Non-pigmented ciliary epithelial cell (primary cell): ENCODE results near the gene ERC2.

Source experiments
- DNase-seq: peaks from one replicate; pipeline ENCODE4 v3.0.0-alpha.2; 2010; ENCODE audit warnings: low read depth

Gene ERC2

GRCh38 chr3:55639896-55640765 lies 828.1 kb downstream of the ERC2 start:
- DNase-seq: no peak

- no peak for DNase-seq
These were observed 829.1 kb downstream of the ERC2 start for GRCh38 chr3:55639143-55639542.

DNA sequence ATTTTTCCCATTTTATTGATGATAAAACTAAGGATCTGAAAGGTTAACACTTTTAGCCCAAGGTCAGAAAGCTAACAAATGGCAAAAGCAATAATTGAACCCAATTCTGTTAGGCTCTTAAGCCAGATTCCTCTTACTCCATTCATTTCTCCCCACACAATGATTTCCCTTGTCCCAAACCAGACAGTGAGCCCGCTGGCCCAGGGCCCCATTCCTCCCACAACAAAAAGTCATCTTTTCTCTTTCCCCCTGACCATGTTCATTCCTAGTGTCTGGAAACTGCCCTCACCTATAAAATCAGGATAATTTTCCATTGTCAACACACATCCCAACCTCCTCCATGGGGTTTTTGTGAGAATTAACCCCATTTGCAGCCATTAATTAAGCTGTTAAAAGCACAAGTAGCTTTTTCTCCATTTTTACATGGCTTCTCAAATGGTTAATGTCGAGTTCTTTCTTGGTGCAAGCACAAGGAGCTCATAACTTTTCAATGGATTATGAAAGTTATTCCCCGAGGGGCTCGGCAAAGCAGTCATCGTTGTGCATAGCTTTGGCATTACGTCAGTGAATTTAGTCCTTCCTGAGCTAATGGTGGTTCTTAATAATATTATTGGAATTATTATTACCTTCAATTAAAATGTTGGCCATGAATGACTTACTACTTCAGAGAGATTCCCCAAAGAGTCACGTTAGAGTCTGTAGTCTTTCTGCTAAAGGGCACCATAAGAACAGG lies 830.2 kb downstream of the ERC2 start:
- no peak for DNase-seq

DNA sequence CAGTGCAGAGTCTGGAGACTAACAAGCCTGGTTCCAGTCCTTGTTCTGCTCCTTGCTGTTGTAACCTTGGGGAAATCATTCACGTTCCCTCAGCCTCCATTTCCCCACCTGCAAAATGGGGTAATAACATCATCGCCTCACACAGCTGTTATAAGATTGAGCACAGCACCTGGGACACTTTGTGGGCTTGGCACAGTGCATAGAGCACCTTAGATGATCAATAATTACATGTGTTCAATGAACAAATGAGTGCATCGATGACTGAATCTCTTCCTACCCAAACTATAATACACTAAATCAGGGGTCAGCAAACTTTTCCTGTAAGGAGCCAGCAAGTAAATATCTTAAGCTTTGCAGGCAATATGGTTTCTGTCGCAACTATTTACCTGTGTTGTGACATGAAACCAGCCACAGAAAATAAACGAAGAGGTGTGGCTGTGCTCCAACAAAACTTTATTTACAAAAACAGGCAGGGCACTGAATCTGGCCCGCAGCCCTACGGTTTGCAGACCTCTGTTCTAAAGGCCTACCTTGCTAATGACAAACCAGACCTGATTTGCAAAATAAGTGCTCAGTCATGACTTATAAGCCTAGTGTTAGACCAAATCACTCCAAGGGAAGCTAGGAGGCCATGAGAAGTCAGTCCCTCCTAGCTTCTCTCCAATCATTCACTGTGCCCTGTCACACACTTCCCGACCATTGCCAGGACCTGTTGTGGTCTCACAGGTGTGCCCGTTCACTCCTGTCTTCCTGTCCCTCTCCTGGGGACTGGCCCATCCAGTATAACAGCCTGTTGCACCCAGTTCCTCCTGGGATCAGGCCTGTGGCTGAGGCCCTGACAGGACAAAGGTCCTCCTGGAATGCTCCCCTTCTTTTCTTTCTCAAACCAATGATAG lies 831.7 kb downstream of the ERC2 start:
- no peak for DNase-seq

- DNase-seq: no peak
These were observed 833.9 kb downstream of the ERC2 start for GRCh38 chr3:55634345-55634744.

DNA sequence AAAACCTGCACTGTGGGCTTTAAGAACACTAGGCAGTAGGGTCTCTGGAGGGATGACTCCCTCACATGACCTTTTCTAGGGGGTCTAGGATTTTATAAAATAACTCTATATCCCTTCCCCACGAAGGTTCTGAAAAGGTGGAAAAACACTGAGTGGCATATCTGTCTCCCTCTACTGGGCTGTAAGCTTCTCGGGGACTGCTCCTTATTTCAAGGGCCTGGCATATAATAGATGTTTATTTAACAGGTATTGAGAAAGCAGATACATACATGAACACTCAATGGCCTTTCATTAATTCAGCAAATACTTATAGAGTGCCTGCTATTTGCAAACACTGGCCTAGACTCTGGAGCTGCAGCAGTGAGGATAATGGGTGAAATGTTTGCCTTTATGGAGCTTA lies 834.9 kb downstream of the ERC2 start:
- DNase-seq: no peak

- DNase-seq: no peak
These were observed 836.4 kb downstream of the ERC2 start for GRCh38 chr3:55631766-55632331.

GRCh38 chr3:55630921-55631299 lies 837.4 kb downstream of the ERC2 start:
- no peak for DNase-seq

- no peak for DNase-seq
These were observed 837.9 kb downstream of the ERC2 start for GRCh38 chr3:55630280-55630920.

DNA sequence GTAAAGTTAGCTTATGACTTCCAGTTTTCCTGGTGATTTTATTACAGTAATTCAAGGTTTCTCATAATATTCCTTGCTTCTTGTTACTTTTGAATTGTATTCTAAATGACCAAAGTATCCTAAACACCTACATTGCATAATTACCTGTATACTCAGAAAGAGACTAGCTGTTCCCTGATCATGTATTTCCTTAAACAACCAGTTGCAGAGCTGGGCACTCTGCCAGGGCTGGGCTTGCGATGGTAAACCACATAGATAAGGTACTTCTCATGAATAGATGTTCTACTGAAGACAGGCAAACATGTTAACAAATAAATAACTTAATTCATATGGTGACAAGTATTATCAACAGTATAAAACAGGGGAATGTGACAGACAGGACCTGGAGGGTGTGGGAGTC lies 838.8 kb downstream of the ERC2 start:
- DNase-seq: no peak

DNA sequence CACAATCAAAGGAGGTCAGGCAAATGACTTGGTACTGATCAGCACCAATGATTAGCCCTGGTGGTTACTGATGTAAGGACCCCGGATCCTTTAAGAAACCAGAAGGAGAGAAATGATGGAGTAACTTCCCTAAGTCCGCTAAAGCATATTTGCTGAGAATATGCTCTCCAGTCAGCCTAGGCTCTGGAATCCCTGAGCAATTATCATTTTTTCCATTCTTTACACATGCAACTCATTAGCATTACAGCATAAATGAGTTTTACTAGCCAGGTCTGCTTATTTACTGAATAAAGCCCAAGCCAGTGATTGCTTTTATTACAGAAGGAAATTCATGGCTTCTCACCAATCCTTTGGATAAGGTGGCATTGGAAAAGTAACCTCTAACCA lies 842.0 kb downstream of the ERC2 start:
- no peak for DNase-seq

GRCh38 chr3:55624238-55624637 lies 844.0 kb downstream of the ERC2 start:
- no peak for DNase-seq

GRCh38 chr3:55623786-55624185 lies 844.5 kb downstream of the ERC2 start:
- no peak for DNase-seq

- no peak for DNase-seq
These were observed 845.5 kb downstream of the ERC2 start for GRCh38 chr3:55622733-55623132.

DNA sequence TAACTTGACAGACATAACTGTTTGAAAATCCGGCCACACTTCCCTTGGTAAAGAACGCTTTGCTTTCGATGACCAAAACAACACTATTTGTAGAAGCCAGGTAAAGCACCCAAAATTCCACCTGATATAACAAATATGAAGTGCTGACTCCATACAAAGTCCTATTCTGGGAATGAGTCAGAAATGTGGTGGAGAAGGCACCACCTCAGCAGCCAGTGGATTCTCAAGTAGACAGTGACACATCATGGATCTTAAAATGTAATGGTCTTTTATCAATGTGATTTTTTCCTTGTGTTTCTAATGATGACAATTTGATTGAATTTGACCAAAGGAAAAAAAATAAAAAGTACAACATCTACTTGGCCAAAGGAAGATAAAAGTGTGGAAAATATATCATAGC lies 846.2 kb downstream of the ERC2 start:
- DNase-seq: no peak

- no peak for DNase-seq
These were observed 846.6 kb downstream of the ERC2 start for GRCh38 chr3:55621648-55622047.

DNA sequence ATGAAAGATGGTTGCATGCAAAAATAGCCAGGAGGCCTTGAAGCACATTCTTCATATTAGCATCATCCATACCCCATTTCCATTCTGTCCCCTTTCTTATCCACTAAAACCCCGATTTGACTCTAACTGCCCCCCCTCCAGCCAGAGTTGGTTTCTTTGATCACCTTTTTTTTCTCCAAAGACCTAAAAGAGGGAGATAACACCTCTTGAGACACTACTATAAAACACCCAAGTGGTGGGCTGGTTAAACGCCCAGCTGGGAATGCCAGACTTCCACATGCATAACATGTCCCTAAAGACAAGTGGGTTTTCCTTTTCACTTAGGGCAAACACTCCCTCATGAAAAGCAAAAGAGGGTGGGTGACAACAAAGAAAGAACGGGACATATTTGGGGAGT lies 847.2 kb downstream of the ERC2 start:
- DNase-seq: no peak

GRCh38 chr3:55620351-55621025 lies 847.8 kb downstream of the ERC2 start:
- no peak for DNase-seq

GRCh38 chr3:55619046-55619808 lies 849.0 kb downstream of the ERC2 start:
- DNase-seq: no peak

- no peak for DNase-seq
These were observed 850.9 kb downstream of the ERC2 start for GRCh38 chr3:55617385-55617784.
